A673 (cell line): ENCODE data around the gene ERAP2.

Experiments used
- CTCF ChIP-seq: fragments of 300-800, 200-600 bp; sonication (generic); conservative IDR thresholded peaks from 2 replicates; pipeline ENCODE4 v1.5.1; 2017; ENCODE audit warnings: low read depth, mild to moderate bottlenecking, antibody characterized with exemption, low read length, moderate library complexity, mixed read lengths
- EZH2 ChIP-seq: fragments of 200-600 bp; sonication (generic); IDR thresholded peaks from 2 replicates; pipeline ENCODE4 v1.6.1; 2017; ENCODE audit warnings: borderline replicate concordance, low read depth, mild to moderate bottlenecking, mixed read lengths, antibody characterized with exemption, low read length; ENCODE audit not compliant: poor library complexity, severe bottlenecking

- TF ChIP-seq CTCF (no peak), EZH2 (no peak)
Measured at GRCh38 chr5:96876292-96876850, at the start of gene ERAP2.
